Memory B cell (primary cell): ENCODE data around the gene LMTK2.

Experiments
- ATAC-seq: fragments of 150-1000 bp; cut with Tn5 transposase; 2 replicates; pipeline ENCODE4 v1.10.0; 2021; ENCODE audit warnings: low read depth, mild to moderate bottlenecking, moderate library complexity
- DNase-seq, 2 donors: peaks; one replicate each; pipeline ENCODE4 v3.0.0; 2022; ENCODE audit warnings: low spot score in 2 of 2
- H3K27ac Mint-ChIP-seq: one replicate; pipeline ENCODE4 v1.8.0; 2022; ENCODE audit warnings: mild to moderate bottlenecking, moderate library complexity, mixed read lengths
- H3K27me3 Mint-ChIP-seq: one replicate; pipeline ENCODE4 v1.8.0; 2022; ENCODE audit warnings: mixed read lengths
- H3K36me3 Mint-ChIP-seq: one replicate; pipeline ENCODE4 v1.8.0; 2022; ENCODE audit warnings: mild to moderate bottlenecking, mixed read lengths
- H3K4me1 Mint-ChIP-seq: one replicate; pipeline ENCODE4 v1.8.0; 2022; ENCODE audit warnings: mixed read lengths
- H3K4me3 Mint-ChIP-seq: one replicate; pipeline ENCODE4 v1.8.0; 2022; ENCODE audit warnings: mild to moderate bottlenecking, moderate library complexity, mixed read lengths
- H3K9me3 Mint-ChIP-seq: one replicate; pipeline ENCODE4 v1.8.0; 2022; ENCODE audit warnings: mixed read lengths

The LMTK2 gene

DNA sequence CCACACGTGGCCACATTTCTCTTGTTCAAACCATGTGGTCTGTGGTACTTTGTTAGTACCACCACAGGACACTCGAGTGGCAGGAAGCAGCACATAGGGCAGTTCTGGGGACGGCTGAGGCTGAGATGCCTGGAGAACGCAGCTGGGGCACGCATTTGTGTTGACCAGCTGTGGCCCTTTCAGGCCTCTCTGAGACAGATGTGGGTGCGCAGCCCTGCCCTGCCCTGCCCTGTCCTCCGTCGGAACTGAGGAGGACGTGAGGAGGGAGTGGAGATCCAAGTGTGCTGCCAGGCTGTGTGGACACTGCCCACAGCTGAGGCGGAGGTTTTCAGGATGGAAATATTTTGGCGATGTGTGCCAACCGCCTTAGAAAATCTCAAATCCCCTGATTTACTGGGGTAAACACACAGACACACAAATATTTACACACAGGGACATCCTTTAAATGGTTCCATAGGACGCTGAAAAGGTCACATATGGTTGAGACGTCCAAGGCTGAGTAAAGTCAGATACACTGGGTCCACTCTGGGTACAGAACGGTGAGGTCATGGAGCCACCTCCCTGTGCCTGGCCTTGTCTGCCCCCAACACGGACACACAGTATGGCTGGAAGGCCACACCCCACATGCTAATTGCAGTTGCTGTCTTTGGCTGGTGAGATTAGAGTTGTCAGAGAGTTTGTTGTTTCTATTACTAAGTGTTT lies 119.4 kb downstream of the LMTK2 start:
- H3K36me3 Mint-ChIP-seq, result peaks cover 38% of the 10 kb centered on the region
- H3K4me1 Mint-ChIP-seq, result peaks cover 3% of the 10 kb centered on the region
- DNase-seq (no peak), ATAC-seq (no peak)
- no peaks in the 10 kb centered on the region for H3K27me3 Mint-ChIP-seq
- no peak overlapping the region for H3K4me3 Mint-ChIP-seq
- H3K9me3 Mint-ChIP-seq, result no peaks in the 10 kb centered on the region
- no peak overlapping the region for H3K27ac Mint-ChIP-seq

- Mint-ChIP-seq H3K27ac (no peak overlapping the region), H3K36me3 (peaks cover 40% of the 10 kb centered on the region), H3K4me1 (peaks cover 3% of the 10 kb centered on the region), H3K27me3 (no peaks in the 10 kb centered on the region), H3K4me3 (no peak overlapping the region), H3K9me3 (no peaks in the 10 kb centered on the region)
- ATAC-seq (no peak), DNase-seq (no peak)
These were observed 121.3 kb downstream of the LMTK2 start for GRCh38 chr7:98227939-98228338.

DNA sequence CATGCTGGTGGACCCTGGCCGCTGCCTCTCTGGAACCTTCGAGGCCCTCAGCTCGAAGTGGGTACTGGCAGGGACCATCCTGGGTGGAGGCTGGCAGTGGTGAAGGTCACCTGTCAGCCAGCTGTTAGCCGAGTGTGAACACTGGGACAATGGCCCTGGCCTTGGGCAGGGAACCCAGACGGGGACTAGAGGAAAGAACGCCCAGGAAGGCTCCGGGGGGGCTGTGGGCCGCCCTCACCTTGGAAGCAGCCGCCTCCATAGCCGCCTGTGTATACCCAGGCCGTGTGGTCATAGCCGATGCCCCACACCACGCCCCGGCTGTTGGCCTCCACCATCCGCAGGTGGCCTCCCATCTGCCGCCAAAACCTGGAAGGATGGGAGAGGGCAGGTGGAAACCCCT lies 122.1 kb downstream of the LMTK2 start:
- Mint-ChIP-seq H3K36me3 (peaks cover 39% of the 10 kb centered on the region), H3K27ac (no peak overlapping the region), H3K4me3 (no peak overlapping the region), H3K9me3 (no peaks in the 10 kb centered on the region), H3K27me3 (no peaks in the 10 kb centered on the region), H3K4me1 (no peaks in the 10 kb centered on the region)
- DNase-seq (no peak), ATAC-seq (no peak)

DNA sequence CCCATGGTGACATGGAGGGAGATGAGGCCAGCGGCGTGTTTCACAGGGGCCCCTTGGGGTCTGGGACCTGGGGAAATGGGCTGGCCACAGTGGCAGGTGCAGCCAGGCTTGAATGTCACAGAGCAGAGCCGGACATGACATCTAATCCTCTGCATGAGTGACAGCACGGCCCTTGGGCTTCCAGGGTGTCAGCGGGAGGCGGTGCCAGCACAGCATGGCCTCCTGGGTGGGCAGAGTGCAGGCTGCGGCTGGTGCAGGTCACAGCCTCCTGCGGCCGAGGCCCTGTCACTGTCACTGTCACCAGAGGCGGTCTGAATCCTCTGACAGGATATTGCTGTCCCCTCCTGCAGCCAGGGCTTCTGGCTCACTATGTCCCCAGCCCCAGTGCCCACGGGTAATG lies 122.8 kb downstream of the LMTK2 start:
- H3K36me3 Mint-ChIP-seq, result peaks cover 39% of the 10 kb centered on the region
- H3K27ac Mint-ChIP-seq, result no peak overlapping the region
- DNase-seq, result no peak
- no peaks in the 10 kb centered on the region for H3K9me3 Mint-ChIP-seq
- no peaks in the 10 kb centered on the region for H3K4me1 Mint-ChIP-seq
- no peak for ATAC-seq
- no peaks in the 10 kb centered on the region for H3K27me3 Mint-ChIP-seq
- H3K4me3 Mint-ChIP-seq, result no peak overlapping the region

- Mint-ChIP-seq H3K4me3 (no peak overlapping the region), H3K36me3 (peaks cover 37% of the 10 kb centered on the region), H3K27ac (no peak overlapping the region), H3K4me1 (no peaks in the 10 kb centered on the region), H3K27me3 (no peaks in the 10 kb centered on the region), H3K9me3 (no peaks in the 10 kb centered on the region)
- ATAC-seq, result no peak
- DNase-seq, result no peak
These were observed 123.5 kb downstream of the LMTK2 start for GRCh38 chr7:98229991-98230745.

- ATAC-seq, result no peak
- H3K4me3 Mint-ChIP-seq, result no peak overlapping the region
- H3K36me3 Mint-ChIP-seq, result peaks cover 35% of the 10 kb centered on the region
- H3K27me3 Mint-ChIP-seq, result no peaks in the 10 kb centered on the region
- H3K27ac Mint-ChIP-seq, result no peak overlapping the region
- no peaks in the 10 kb centered on the region for H3K4me1 Mint-ChIP-seq
- no peaks in the 10 kb centered on the region for H3K9me3 Mint-ChIP-seq
- no peak for DNase-seq
These were observed 124.2 kb downstream of the LMTK2 start for GRCh38 chr7:98230746-98231471.

- Mint-ChIP-seq H3K9me3 (no peaks in the 10 kb centered on the region), H3K27me3 (no peaks in the 10 kb centered on the region), H3K4me3 (no peak overlapping the region), H3K4me1 (no peaks in the 10 kb centered on the region), H3K36me3 (peaks cover 30% of the 10 kb centered on the region), H3K27ac (no peak overlapping the region)
- ATAC-seq (no peak), DNase-seq (no peak)
These were observed 125.0 kb downstream of the LMTK2 start for GRCh38 chr7:98231493-98232262.

DNA sequence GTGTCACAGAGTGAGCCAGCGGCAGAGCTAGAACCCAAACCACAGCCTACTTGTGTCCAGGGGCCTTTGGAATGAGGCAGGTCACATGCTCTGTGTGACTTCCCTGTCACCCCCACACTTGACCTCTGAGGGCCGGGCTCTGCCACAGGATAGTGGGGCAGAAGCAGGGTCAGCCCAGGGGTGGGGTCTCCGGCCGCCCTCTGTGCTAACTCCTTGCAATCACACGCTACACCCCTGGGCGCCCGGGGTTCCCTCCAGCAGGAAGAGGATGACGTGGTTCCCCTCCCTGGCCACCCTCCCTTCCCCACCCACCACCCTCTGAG lies 125.6 kb downstream of the LMTK2 start:
- no peak for ATAC-seq
- H3K27ac Mint-ChIP-seq, result no peak overlapping the region
- H3K36me3 Mint-ChIP-seq, result peaks cover 27% of the 10 kb centered on the region
- H3K4me1 Mint-ChIP-seq, result no peaks in the 10 kb centered on the region
- H3K9me3 Mint-ChIP-seq, result no peaks in the 10 kb centered on the region
- no peak overlapping the region for H3K4me3 Mint-ChIP-seq
- DNase-seq, result no peak
- H3K27me3 Mint-ChIP-seq, result no peaks in the 10 kb centered on the region

GRCh38 chr7:98232799-98233198 lies 126.1 kb downstream of the LMTK2 start:
- DNase-seq (no peak), ATAC-seq (no peak)
- Mint-ChIP-seq H3K9me3 (no peaks in the 10 kb centered on the region), H3K4me1 (no peaks in the 10 kb centered on the region), H3K36me3 (peaks cover 23% of the 10 kb centered on the region), H3K27me3 (no peaks in the 10 kb centered on the region), H3K4me3 (no peak overlapping the region), H3K27ac (no peak overlapping the region)

- Mint-ChIP-seq H3K27ac (no peak overlapping the region), H3K27me3 (no peaks in the 10 kb centered on the region), H3K36me3 (peaks cover 19% of the 10 kb centered on the region), H3K4me3 (no peak overlapping the region), H3K9me3 (no peaks in the 10 kb centered on the region), H3K4me1 (no peaks in the 10 kb centered on the region)
- ATAC-seq (no peak), DNase-seq (no peak)
These were observed 126.8 kb downstream of the LMTK2 start for GRCh38 chr7:98233219-98234070.

DNA sequence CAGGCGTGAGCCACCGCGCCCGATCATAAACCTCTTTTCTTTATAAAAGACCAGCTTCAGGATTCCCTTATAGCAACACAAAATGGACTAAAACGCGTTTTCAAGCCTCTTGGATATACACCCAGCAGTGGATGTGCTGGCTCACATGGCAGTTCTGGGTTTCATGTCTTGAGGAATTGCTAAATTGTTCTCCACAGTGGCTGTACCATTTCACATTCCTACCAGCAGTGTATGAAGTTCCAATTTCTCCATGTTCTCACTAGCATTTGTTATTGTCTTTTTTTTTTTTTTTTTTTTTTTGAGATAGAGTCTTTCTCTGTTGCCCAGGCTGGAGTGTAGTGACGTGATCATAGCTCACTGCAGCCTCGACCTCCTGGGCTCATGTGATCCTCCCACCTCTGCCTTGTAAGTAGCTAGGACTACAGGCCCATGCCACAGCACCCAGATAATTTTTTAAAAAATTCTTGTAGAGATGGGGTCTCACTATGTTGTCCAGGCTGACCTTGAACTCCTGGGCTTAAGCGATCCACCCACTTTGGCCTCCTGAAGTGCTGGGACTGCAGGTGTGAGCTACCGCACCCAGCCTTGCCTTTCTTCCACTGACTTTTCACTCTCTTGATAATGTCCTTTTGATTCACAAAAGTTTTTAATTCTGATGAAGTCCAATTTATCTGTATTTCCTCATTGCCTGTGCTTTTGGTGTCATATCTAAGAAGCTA lies 127.9 kb downstream of the LMTK2 start:
- Mint-ChIP-seq H3K27ac (no peak overlapping the region), H3K36me3 (peaks cover 26% of the 10 kb centered on the region), H3K9me3 (no peaks in the 10 kb centered on the region), H3K4me1 (no peaks in the 10 kb centered on the region), H3K27me3 (no peaks in the 10 kb centered on the region), H3K4me3 (no peak overlapping the region)
- DNase-seq (no peak), ATAC-seq (no peak)

DNA sequence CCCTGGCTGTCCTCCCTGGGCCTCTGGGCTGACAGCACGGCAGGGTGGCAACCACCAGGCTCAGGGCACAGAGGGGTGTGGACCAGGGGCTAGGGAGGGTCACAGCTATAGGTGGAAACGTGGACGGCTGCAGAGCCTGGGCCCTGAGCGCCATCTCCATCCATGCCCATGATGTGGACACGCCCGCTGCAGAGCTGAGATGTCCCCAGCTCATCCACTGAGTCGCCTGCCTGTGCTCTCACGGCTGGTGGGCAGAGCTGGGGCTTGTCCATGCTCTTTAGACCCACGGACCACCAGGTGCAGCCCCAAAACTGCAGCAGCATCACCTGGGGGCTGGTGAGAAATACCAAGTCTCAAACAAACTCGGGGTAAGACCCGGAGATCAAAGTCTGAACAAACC lies 129.2 kb downstream of the LMTK2 start:
- Mint-ChIP-seq H3K9me3 (no peaks in the 10 kb centered on the region), H3K27me3 (no peaks in the 10 kb centered on the region), H3K36me3 (peaks cover 23% of the 10 kb centered on the region), H3K27ac (no peak overlapping the region), H3K4me1 (no peaks in the 10 kb centered on the region), H3K4me3 (no peak overlapping the region)
- DNase-seq, result no peak
- no peak for ATAC-seq
